NCI-H446 treated with DMSO at 0.1 percent for 48 hours (cell line): ENCODE data around the gene PAX5.
A peak's percentile ranks its signal among the peaks of the same experiment; 100 is the strongest.

Experiments
- DNase-seq: peaks from one replicate; lab custom pipeline; 2025; lab: John Stamatoyannopoulos, UW

Gene PAX5

GRCh38 chr9:36960575-36960955 is 73.5 kb downstream of the PAX5 start:
- DNase-seq: no peak

- no peak for DNase-seq
These were observed 74.1 kb downstream of the PAX5 start for GRCh38 chr9:36959681-36960574.

- DNase-seq: no peak
These were observed 77.2 kb downstream of the PAX5 start for GRCh38 chr9:36956908-36957307.

GRCh38 chr9:36950389-36950788 is 83.7 kb downstream of the PAX5 start:
- DNase-seq: no peak

- DNase-seq: no peak
These were observed 84.6 kb downstream of the PAX5 start for GRCh38 chr9:36949466-36949865.

- no peak for DNase-seq
These were observed 86.0 kb downstream of the PAX5 start for GRCh38 chr9:36948051-36948450.

- DNase-seq: no peak
These were observed 87.4 kb downstream of the PAX5 start for GRCh38 chr9:36946653-36947052.

- no peak for DNase-seq
These were observed 88.1 kb downstream of the PAX5 start for GRCh38 chr9:36945999-36946398.

GRCh38 chr9:36942891-36943290 is 91.2 kb downstream of the PAX5 start:
- no peak for DNase-seq

GRCh38 chr9:36941441-36941840 is 92.6 kb downstream of the PAX5 start:
- DNase-seq: no peak

GRCh38 chr9:36940881-36941280 is 93.2 kb downstream of the PAX5 start:
- no peak for DNase-seq

GRCh38 chr9:36940500-36940853 is 93.6 kb downstream of the PAX5 start:
- DNase-seq: no peak

GRCh38 chr9:36939655-36940499 is 94.2 kb downstream of the PAX5 start:
- DNase-seq: no peak

- DNase-seq: no peak
These were observed 94.9 kb downstream of the PAX5 start for GRCh38 chr9:36939214-36939613.

- no peak for DNase-seq
These were observed 95.5 kb downstream of the PAX5 start for GRCh38 chr9:36938617-36939016.

GRCh38 chr9:36937951-36938350 is 96.1 kb downstream of the PAX5 start:
- no peak for DNase-seq

GRCh38 chr9:36937346-36937745 is 96.7 kb downstream of the PAX5 start:
- DNase-seq: no peak

- no peak for DNase-seq
These were observed 97.6 kb downstream of the PAX5 start for GRCh38 chr9:36936498-36936831.

GRCh38 chr9:36935768-36936497 is 98.1 kb downstream of the PAX5 start:
- DNase-seq: no peak

GRCh38 chr9:36935332-36935731 is 98.7 kb downstream of the PAX5 start:
- peak; percentile 24 for DNase-seq

- DNase-seq: peak; percentile 28
These were observed 99.5 kb downstream of the PAX5 start for GRCh38 chr9:36934478-36935065.

- no peak for DNase-seq
These were observed 100.3 kb downstream of the PAX5 start for GRCh38 chr9:36933676-36934215.
